GM18498 (cell line): ENCODE results near the gene FCN1.

Experiments
- ATAC-seq: cut with Tn5 transposase; IDR thresholded peaks from one replicate; pipeline ENCODE4 v1.9.1; 2021; ENCODE audit warnings: mild to moderate bottlenecking, moderate library complexity; ENCODE audit not compliant: unreplicated experiment

FCN1 gene

DNA sequence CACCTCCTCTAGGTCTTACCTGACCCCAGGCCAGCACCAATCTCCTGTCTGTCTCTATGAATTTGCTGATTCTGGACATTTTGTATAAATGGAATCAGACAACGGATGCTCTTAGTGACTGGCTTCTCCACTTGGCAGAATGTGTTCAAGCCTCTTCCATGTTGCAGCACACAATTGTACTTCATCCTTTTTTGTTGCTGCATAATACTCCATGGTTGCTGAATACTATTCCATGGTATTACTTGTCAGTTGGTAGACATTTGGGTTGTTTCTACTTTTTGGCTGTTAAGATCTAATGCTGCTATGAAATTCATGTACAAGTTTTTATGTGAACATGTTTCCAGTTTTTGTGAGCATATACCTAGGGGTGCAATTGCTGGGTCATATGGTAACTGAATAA, 34.3 kb upstream of the FCN1 start:
- no peak for ATAC-seq

DNA sequence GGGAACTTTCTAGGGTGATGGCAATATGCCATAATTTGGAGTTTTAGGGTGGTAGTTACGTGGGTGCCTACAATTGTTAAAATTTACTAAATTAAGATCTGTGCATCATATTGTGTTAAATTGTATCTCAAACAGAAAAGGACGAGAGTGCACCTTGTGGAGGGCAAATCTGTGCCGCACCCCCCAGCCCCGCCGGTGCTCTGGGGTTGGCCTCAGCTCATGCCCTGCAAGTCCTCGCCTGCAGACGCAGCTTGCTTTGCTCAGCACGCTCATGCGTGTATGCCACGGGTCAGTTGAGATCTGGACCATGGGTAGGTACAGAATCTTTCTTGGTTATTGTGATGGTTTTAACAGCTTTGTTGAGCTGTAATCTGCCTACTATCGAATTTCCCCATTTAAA, 33.7 kb upstream of the FCN1 start:
- ATAC-seq, result no peak

DNA sequence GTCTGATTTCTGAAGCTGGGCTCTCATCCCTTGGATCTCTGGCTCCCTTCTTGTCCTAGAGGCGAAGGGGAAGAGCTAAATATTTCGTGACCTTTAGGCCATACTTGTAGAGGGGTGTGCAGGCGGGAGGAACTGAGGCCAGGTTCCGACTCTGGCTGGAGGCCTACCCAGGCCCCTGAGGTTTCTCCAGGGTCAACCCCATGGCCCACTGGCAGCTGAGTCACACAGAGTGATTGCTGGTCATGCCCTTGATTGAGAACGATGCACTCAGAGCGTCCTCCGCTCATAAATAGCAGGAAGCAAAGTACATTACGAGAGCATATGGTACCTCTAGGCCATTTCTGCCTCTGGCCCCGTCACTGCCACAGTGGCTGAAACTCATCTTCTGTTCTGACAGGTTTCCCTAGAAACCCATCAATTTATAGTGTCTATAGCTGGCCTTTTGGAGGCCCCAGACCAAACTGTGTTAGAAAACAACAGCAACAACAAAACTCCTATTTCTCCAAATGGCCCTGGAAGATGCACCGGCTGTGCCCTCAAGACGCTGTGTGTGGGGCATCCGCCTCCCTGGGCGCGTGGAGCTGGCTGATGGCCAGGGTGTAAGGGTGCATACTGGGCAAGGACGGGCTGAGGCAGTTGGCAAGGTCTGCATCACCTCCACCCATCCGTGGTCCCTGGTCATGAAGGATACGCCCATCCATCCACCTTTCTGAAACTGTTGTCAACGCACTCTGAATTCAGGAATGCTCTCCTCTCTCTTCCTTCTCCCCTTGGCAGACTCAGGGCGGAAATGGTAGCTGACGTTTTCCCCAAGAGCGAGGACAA, 32.9 kb upstream of the FCN1 start:
- no peak for ATAC-seq

DNA sequence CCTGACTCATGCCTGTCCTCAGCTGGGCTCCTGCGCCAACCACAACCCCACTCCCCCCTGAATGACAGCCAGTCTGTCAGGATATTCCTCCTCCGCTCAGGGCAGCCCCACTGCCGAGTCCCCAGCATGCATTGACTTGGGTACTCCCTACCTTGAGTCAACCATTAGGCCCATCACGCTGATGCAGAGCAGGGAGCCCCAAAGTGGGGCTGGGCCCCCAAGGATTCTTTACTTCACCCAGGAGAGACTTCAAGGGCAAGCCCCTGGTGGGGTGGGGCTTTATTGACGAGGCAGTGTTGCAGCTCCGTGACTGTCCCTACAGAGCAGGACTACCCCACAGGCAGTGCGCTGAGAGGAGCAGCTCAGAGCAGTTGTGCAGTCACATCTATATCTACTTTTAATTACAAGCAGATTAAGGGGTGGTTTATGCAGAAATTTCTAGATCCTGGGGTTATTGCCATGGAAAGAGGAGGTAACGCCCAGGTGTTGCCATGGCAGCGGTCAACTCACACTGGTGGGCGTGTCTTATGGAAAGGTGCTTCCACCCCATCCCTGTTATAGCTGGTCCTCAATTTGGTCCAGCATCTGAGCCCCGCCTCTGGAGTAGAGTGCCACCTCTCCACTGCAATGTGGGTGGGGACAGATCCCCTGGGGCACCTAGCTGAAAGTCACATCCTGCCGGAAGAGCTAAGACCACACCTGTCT, 32.1 kb upstream of the FCN1 start:
- ATAC-seq, result no peak

DNA sequence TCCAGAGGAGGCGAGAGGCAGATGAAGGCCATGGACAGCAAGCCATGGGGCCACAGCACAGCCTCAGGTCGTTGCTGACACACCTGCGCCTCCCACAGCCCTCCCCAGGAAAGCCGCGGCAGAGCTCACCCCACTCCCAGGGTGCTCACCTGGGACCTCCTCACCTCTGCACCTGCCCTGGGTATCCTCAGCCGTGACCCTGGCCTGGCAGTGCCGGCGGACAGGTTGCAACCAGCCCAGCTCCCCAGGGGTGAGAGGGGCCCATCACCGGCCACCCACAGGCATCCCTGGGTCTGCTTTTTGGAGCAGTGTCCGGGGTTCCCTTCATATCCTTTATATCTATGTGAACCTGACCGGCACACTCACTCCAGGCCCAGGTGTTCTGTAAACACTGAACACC, 30.4 kb upstream of the FCN1 start:
- no peak for ATAC-seq

DNA sequence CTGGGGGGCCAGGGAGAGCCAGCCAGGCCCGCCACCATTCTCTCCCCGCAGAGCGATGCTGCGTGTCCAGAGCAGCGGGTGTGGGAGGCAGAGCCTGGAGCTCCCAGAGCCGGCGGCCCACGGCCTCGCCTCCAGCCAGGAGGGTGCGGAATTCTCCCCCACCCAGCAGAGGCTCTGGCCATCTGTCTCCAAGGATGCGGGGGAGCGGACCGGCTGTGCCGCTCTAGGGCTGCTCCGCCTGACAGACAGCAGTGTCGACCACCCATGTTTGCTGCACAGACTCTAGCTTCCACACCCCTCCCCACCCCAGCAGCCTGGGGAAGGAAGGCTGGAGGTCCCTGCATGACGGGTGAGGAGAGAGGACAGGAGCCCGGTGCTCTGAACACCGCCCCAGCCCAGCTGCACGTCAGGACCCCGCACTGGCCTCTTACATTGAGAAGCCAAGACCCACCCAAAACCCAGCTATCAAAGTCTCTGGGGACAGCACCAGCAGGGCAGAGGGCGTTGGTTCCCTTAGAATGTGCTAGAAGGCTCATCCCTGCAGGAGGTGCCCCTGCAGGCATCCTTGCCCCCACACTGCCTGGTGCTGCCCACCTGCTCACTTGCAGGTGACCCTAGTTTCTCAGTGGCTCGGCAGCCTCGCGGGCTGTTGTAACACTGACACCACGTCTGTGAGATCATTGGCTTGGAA, 29.7 kb upstream of the FCN1 start:
- ATAC-seq, result no peak

DNA sequence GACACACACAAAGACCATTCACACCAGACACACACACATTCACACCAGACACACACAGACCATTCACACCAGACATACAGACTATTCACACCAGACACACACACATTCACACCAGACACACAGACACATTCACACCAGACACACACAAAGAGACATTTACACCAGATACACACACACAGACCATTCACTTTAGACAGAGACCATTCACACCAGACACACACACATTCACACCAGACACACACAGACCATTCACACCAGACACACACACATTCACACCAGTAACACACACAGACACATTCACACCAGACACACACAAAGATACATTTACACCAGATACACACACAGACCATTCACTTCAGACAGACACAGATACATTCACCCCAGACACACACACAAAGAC, 29.0 kb upstream of the FCN1 start:
- no peak for ATAC-seq

DNA sequence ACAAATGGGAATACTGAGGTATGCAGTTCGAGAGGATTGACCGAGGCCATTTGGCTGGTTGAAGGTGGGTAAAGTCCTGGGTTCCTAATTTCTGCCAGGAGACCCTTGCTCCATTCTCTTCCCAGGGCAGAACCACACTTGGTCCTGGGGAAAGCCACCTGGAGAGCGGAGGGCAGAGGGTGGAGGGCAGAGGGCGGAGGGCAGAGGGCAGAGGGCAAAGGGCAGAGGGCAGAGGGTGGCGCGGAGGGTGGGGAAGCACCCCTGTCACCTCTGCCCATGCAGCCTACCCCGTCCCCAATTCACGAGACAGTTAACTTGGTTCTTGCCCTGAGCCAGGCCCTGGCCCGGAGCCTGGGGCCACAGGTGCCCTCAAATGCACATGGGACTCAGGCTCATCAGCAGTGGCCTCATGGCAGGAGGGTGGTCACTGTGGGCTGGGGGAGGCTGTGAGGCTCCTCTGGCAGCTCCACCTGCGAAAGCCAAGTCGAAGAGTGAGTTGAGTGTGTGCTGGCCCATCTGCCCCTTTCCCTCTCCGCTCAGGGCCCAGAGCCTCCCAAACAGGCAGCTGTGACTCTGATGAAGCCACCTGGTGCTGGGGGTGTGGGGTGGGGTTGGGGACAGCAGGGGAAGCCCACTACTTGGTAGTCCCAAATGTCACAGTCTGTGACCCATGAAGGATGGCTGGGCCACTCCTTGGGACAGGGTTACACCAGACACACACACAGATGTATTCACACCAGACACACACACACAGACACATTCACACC, 28.0 kb upstream of the FCN1 start:
- ATAC-seq, result no peak

DNA sequence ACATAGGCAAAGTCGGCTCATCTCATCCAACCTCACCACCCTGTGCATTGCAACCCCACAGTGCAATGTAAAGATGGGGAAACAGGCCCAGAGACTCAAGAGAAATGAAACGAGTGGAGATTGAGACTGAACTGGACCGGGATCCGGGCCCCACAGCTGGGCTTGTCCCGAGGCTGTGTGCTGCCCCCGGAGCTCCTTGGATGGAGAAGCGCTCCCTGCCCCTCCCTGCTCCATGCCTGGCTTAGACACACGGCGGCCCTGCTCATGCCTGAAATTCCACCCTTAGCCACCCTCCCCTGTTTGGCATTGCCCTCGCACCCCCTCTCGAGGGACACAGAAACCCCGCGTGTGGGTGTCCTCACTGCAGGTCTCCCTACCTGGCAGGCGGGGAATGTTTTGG, 27.2 kb upstream of the FCN1 start:
- no peak for ATAC-seq

DNA sequence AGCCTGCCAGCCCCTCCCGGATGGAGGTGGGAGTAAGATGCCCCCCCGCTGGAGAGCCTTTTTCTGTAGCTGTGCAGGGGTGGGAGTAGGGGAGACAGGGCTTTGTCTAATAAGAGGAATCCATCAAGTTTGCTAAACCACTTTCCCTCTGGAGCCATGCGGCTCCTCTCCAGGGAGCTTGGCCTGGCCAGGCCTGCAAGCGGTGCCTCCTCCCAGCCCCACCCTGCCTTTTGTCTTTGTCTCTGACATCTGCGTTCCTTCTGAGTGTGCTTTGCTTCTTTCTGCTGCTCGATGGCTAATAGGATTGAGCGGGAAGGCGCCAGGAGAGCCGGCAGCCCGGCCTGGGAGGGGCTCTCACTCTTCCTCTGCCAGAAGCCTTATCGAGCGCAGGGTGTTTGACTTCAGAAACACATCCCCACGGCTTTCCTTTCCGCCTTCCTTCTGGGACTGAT, 26.7 kb upstream of the FCN1 start:
- no peak for ATAC-seq

DNA sequence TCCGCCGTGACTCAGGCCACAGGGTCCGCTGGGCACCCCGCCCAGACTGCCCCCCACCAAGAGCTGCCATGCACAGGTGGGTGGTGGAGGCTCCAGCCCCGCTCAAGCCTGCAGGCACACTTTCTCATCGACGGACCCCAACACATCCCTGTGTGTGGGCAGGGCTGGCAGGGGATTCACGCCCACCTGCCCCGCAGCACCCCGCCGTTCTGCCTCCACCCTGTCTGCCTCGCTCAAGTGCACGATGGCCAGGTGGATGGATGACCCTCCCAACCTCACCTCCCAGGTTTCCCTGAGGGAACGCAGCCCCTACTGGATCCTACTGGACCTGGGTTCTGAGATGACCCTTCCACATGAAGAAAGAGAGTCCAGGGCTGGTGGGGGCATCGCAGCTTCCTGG, 26.1 kb upstream of the FCN1 start:
- ATAC-seq, result no peak

DNA sequence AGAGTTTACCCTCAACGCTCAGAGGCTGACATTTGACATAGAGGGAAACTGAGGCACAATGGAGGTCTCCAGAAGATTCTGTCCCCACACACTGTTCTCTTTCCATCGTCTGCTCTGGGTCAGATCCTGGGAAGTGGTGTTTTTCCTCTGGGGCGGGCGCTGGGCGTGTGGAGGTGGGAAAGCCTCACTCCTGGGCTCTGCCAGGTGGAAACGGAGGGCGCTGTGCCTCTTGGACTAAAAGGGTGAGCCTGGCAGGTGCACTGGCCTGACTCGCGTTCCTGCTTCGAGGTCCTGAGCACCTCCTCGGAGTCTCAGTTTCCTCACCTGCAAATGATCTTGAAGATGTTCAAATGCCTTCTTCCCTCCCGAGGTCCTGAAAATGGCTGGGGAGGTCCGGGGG, 25.7 kb upstream of the FCN1 start:
- ATAC-seq, result no peak

DNA sequence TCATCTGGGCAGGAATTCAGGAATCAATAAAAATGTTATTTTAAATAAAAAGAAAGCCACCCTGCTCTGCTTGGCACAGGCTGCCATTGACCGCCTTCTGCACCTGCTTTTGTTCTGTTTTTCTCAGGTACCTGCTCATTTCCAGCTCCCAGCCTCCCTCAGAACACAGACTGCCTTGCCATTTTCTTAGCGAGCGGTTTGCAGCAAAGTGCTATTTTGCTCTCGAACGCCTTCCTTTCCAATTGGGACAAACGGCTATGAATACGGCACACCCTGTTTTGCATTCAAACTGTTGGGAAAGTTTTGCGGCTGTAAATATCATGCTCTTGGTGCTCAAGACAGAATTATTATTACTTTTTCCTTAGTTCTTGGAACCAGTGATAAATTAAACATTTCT, 25.1 kb upstream of the FCN1 start:
- ATAC-seq, result no peak

DNA sequence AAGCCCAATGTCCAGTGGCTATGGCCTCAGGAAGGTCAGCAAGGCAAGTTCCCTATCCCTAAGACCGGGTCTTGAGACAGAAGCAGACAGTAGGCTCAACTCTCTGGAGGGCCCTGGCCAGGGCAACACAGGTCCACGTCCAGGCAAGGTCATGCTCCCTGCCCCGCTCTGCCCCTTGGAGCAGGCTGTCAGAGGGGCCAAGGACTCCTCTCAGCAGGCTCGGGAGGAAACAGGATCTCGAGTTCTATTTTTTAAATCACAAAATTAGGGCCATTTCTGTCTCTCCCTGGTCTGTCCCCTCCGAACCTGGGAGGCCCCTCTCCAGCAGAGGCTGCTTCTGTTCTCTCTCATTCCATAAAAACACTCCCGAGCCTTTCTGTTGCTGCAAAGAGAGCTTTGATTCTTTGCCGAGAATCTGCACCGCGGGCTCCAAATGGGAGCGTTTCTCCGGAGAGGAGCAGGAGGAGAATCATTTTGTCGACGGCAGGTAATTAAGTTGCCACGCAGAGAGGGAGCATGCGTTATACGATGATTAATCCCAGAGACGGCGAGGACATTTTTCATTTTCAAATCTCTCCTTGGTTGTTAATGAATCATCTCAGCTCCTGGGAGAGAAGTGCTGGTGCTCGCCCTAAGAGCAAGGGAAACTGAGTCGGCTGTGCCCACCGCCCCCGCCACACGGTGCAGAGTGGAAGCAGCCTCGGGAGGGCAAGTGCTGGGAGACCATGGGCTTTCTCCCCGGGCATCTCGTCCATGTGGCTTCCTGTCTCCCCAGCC, 24.5 kb upstream of the FCN1 start:
- no peak for ATAC-seq

DNA sequence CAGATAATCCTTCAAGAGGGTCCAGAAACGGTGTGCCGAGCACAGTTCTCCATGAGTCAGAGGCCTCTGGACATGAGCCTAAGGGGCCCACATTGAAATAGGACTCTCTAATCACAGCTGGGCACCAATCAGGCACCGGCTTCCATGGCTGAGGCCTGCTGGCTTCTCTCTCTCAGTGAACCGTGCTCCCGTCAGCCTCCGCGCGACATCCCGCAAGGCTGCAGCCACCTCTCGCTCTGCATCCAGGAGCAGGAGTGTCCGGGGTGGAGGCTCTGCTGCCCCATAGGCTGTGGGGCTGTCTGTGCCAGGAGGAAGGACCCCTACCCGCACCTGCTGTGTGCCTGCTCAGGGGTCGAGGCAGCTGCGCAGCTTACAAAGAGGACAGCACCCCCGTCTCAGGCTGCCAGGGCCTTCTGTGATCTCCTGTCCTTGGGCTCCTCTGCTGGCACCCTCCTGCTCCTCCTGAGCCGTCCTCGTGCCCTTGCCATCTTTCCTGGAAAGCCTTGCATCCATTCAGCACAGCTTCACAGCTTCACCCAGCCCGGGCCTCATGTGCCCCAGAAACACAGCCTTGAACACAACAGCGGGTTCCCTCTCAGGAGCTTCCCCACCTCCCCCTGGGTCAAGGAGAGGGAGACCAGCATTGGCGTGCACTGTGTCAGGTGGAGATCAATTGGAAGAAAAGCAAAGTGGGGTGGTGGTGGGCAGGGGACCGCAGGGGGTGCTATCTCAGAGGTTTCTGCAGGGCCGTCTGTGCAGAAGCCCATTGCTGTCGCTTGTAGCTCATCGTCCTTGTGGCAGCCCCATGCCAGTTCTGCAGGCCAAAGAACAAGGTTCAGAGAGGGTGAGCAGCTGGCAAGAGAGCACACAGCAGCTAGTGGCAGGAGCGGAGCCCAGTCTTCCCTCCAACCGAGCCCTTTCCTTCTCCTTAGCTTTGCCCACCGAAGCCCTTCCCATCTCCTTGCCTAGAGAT, 22.8 kb upstream of the FCN1 start:
- no peak for ATAC-seq

DNA sequence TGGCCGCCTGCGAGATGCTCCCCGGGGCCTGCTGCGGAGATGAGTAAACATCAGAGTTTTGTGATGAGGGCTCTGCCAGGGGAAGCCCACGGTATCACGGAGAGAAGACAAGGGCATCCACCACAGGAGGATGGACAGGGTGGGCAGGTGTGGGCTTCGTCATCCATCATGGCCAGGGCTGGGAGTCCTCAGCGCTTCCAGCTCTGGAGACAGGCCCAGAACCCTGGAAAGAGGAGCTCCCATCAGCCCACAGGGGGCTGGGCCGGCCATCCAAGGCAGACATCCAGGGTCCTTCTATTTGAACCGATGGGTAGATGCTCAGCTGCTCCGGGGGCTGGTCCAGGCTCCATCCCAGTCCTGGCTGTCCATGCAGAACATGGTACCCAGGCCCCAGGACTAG, 22.1 kb upstream of the FCN1 start:
- ATAC-seq, result no peak

DNA sequence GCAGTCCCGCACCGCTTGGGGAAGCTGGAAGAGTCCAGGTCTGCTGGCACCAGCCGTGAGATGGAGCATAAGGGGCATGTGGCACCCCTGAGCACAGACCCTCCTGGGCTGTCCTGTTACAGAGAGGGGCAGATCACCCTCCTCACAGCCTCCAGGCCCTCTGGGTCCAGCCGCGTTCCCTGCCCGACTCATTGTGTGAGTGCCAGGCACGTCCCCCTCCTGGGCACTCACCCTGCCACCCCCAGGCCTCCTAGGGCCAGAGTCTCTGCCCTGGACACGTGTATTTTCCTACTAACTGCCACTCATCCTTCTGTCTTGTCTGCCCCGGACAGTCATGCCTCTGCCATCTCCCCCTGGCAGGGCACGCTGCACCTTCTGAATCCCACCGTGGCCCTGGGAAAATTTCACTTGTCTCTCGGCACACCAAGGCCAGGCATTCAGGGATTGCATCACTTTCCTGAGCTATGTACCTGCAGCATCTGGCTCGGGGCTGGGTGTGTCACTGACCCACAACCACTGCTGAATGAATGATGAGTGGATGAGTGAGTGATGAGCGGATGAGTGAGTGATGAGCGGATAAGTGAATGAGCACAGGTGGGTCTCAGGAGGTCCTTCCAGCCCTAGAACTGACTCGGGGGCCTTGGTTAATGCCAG, 21.5 kb upstream of the FCN1 start:
- ATAC-seq, result no peak

DNA sequence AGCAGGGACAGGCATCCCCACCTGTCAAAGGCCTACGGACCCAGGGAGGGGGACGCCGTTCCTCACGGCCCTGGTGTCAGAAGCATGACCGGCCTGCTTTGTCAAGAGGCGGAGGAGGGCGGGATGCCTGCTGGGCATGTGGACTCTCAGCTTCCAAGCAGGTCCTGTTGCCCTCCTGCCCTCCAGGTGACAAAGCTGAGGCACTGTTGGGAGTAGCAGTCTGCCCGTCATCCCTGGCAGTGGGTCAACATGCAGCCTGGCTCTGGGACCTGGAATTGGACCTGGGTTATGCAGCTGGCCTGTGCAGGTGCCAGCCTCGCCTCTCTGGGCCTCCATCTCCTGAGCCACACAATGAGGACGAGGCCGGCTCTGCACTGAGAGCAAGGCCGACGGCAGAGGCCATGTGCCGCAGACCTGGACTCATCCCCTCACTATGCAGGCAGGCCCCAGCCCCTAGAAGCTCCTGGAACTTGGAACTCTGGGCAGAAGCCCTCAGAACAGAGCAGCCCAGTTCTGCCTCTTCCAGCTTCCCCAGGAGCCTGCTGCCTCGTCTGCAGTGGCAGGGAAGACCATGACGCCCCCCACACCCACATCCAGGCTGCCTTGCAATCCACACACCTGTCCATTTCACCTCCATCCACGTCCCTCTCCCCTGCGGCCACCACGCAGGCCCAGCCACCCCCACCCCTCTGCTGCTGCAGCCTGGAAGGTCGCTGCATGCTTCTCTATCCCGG, 20.8 kb upstream of the FCN1 start:
- no peak for ATAC-seq
